ENCODE measurements around the gene LCNL1.

Gene LCNL1

GRCh38 chr9:137026828-137027227 lies 44.0 kb downstream of the LCNL1 start:
- no peak for TF ChIP-seq CTCF (IDR thresholded peaks at IDR 0.05)
- Histone ChIP-seq H3K4me3 (peak overlapping the region; percentile 51 to 57), H3K9me3 (no peaks in the 10 kb centered on the region), H3K27me3 (no peaks in the 10 kb centered on the region), H3K36me3 (no peaks in the 10 kb centered on the region), H3K27ac (peak overlapping the region; percentile 31 to 72), H3K4me1 (peaks cover 0 to 38% (median 28%) of the 10 kb centered on the region in 4 donors)
- DNase-seq: no peak
- intact Hi-C loops (cut with DNase I; ENCODE audit: low total_unique reads): loop anchor here (5.0 kb wide), 2 partner anchors 75 to 185 kb away; partner anchors contain the start of genes AJM1 and LCN12

- no peak for TF ChIP-seq CTCF (IDR thresholded peaks at IDR 0.05)
- intact Hi-C loops (cut with DNase I; ENCODE audit: low total_unique reads): loop anchor here (5.0 kb wide), 2 partner anchors 75 to 185 kb away; partner anchors contain the start of genes AJM1 and LCN12
Measured at GRCh38 chr9:137027369-137028262, 44.8 kb downstream of the LCNL1 start, which contains the start of gene ABCA2. ABCA2 (minus strand) TSS chr9:137028237; CDS start chr9:137028140, 97 bp downstream.

GRCh38 chr9:137028263-137029057 lies 45.7 kb downstream of the LCNL1 start:
- Histone ChIP-seq H3K27me3 (no peaks in the 10 kb centered on the region), H3K27ac (peak overlapping the region; percentile 46 to 73), H3K4me1 (peaks cover 0 to 38% (median 28%) of the 10 kb centered on the region in 4 donors), H3K9me3 (no peaks in the 10 kb centered on the region), H3K4me3 (peak overlapping the region; percentile 57 to 60), H3K36me3 (no peaks in the 10 kb centered on the region)
- peak; percentile 16 to 59 for TF ChIP-seq CTCF (IDR thresholded peaks at IDR 0.05)
- intact Hi-C loops (cut with DNase I; ENCODE audit: low total_unique reads): loop anchor here (5.0 kb wide), 2 partner anchors 76 to 186 kb away; partner anchors contain the start of genes AJM1 and LCN12
- DNase-seq: peak; percentile 47 to 79

More at GRCh38 chr9:137027369-137028262, 44.8 kb downstream of the LCNL1 start, which contains the start of gene ABCA2:
- H3K27ac ChIP-seq: peak within 1 kb of the TSS; percentile 46 to 73
- no peaks in the 10 kb centered on the region for H3K36me3 ChIP-seq
- peak within 1 kb of the TSS; percentile 57 to 60 for H3K4me3 ChIP-seq
- DNase-seq: no peak
- no peaks in the 10 kb centered on the region for H3K9me3 ChIP-seq
- H3K4me1 ChIP-seq: peaks cover 0 to 38% (median 28%) of the 10 kb centered on the region in 4 donors
- H3K27me3 ChIP-seq: no peaks in the 10 kb centered on the region

GRCh38 chr9:137029058-137029936 lies 46.5 kb downstream of the LCNL1 start:
- no peaks in the 10 kb centered on the region for H3K36me3 ChIP-seq
- peaks cover 0 to 38% (median 28%) of the 10 kb centered on the region in 4 donors for H3K4me1 ChIP-seq
- peak; percentile 68 to 82 for DNase-seq
- H3K27ac ChIP-seq: no peak overlapping the region
- H3K9me3 ChIP-seq: no peaks in the 10 kb centered on the region
- intact Hi-C loops (cut with DNase I; ENCODE audit: low total_unique reads): loop anchor here (5.0 kb wide), 2 partner anchors 77 to 187 kb away; partner anchors contain the start of genes AJM1 and LCN12
- TF ChIP-seq CTCF (IDR thresholded peaks at IDR 0.05): peak; percentile 75 to 85
- H3K4me3 ChIP-seq: peak overlapping the region; percentile 57 to 60
- peaks cover 0 to under 1% of the 10 kb centered on the region in 2 donors for H3K27me3 ChIP-seq
